NT2/D1 (cell line): ENCODE results near the gene TRAPPC2.

Experiments used
- SUZ12 ChIP-seq: IDR thresholded peaks from 2 replicates; pipeline ENCODE4 v1.6.1; 2011; ENCODE audit not compliant: insufficient read length, insufficient read depth; ENCODE audit errors: extremely low read depth
- YY1 ChIP-seq: IDR thresholded peaks from 2 replicates; pipeline ENCODE4 v1.6.1; 2011; ENCODE audit not compliant: insufficient read length, insufficient read depth

GRCh38 chrX:13717700-13718472, 16.5 kb downstream of the TRAPPC2 start:
- no peak for TF ChIP-seq SUZ12
- no peak for TF ChIP-seq YY1
